ENCODE data around the gene ASB6.
"Not testable (repeated sequence)": the region's sequence is repeated elsewhere in the genome, so short reads cannot be mapped to it uniquely, and the experiment has no call there.

The ASB6 gene

GRCh38 chr9:129606161-129607026 is 35.6 kb downstream of the ASB6 start:
- DNase-seq (ENCODE audit: low spot score): no peak

GRCh38 chr9:129604766-129605163 is 37.2 kb downstream of the ASB6 start:
- no peak for DNase-seq (ENCODE audit: low spot score)

DNA sequence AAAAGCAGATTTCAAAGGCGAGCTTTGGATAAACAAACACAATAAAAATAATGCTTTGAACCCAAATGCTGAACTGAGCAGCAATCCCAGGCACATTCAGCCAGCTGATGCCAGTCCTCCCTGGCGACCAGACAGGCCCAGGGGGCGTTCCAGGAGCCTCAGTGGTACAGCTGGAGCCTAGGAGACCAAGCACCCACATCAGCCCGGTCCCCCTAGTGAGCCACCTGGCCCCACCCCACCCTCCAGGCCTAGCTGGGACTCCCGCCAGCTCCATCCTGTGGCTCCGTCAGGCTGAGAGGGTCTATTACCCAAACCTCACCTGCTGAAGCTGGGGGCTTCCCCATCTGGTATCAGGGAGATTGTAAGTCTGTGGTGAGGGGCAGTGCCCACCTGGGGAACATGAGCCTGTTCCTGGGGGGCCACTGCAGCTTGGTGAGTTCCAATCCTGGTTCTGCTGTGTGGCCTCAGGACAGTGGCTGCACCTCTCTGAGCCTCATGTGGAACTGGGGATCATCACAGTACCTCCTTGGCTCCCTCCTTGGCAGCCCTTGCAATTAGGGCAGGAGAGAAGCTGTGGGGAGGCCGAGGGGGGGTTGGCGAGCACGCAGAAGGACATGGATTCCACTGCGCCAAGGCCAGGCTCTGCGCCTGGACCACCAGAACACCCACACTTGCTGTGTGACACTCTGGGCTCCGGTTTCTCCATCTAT is 37.7 kb downstream of the ASB6 start:
- DNase-seq (ENCODE audit: low spot score): no peak

DNA sequence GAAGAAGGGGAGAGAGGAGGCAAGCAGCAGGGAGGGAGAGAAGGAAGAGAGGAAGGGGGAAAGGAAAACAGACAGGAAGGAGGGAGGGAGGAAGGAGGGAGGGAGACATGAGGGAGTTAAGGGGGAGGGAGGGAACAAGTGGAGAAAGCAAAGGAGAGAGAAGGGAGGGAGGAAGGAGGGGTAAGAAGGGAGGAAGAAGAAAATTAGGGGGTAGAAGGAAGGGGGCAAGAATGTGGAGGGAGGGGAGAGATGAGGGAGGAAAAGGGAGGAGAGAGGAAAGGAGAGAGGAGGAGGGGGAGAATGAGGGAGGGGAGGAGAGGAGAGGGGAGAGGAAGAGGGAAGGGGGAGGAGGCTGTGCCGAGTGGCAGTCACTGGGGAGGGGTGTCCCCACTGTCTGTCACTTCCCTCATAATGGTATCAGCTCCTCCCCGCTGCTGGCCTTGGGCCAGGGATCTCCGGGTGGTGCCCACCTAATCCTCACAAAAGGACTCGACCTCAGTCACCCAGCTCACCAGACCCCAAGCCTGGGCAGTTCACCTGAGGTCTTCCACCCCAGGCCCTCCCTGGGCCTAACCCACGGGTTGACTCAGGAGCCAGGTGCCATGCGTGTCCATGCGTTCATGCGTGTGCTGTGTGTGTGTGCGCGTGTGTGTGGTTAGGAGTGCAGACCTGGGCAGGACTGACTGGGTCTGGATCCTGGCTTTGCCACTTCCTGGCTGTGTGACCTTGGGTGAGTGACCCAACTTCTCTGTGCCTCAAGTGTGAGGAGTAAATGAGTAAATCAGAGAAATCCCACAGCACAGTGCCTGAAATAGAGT is 39.1 kb downstream of the ASB6 start:
- DNase-seq (ENCODE audit: low spot score): no peak

DNA sequence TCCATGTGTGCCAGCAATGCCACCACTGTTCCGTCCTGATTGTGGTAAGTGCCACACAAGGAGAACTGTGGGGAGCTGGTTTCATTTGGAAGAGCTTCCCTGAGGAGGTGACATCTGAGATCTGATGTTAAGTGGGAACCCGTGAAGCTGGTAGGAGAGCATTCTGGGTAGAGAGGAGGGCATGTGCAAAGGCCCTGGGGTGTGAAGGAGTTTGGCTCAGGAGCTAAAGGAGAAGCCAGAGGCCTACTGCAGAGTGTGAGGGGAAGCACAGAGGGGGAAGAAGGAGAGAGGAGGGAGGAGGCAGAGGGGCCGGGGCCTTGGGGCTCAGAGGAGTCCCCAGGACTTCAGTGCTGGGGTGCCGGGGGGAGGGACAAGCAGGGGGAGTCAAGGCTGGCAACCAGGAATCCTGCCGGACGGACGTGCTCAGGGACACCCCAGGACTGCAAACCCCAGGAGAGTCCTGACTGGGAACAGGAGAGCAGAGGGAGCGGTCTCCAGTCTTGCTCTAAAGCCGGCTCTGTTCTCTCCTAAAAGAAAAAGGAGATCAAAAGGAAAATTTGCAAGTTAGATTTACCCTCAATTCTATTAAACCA is 40.8 kb downstream of the ASB6 start:
- no peak for DNase-seq (ENCODE audit: low spot score)

DNA sequence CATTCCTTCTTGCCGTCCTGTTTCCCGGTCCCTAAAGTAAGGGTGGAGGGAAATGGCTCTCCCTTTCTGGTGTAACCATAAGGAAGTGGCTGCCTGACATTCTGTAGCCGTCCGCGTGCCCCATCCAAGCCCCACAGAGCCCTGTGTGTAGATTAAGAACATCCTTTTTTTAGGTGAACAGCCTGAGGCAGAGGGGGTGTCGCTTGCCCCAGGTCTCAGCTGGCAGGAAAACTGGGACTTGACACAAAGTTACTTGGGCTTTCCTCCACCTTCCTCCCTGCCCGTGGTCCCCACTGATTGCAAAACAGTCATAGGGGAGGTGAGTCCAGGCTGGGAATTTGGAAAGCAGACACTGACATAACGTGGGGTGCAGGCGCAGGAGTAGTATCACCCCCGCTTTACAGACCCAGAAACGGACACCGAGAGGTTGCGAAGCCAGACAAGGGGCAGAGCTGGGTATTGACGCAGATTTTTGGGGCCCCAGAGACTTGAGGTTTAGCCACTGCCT is 43.8 kb downstream of the ASB6 start:
- no peak for DNase-seq (ENCODE audit: low spot score)

DNA sequence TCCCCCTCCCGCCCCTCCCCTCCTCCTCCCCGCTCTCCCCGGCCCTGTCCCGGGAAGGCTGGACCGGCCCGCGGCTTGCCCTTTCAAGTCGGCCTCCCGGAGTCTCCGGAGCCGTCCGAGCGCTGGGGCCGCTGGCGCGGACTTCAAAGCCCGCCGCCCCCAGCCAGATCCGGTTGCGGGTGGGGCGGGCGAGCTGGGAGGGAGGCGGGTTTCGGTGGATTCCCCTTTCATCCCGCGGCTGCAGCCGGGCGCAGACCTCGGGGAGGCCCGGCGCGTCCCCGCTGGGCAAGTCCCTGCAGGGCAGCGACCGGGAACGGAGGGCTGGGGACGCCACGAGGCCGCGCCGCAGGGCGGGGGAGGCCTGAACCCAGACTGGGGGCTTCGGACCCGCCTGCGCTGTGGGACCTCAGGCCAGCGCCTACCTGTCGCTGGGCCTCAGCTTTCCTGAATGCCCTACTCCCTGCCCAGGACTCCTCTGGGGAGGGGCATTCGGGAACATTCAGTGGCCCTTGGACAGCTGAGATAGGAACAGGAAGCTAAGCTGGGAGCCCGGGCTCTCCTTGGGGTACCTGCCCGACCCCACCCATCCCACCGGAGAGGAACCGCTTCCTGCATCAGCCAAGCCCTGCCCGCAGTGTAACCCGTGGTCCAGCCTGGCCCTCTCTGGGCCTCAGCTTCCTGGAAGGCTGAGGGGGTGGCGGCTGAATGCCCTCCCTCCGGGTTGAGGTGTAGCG is 44.4 kb downstream of the ASB6 start:
- no peak for DNase-seq (ENCODE audit: low spot score)

DNA sequence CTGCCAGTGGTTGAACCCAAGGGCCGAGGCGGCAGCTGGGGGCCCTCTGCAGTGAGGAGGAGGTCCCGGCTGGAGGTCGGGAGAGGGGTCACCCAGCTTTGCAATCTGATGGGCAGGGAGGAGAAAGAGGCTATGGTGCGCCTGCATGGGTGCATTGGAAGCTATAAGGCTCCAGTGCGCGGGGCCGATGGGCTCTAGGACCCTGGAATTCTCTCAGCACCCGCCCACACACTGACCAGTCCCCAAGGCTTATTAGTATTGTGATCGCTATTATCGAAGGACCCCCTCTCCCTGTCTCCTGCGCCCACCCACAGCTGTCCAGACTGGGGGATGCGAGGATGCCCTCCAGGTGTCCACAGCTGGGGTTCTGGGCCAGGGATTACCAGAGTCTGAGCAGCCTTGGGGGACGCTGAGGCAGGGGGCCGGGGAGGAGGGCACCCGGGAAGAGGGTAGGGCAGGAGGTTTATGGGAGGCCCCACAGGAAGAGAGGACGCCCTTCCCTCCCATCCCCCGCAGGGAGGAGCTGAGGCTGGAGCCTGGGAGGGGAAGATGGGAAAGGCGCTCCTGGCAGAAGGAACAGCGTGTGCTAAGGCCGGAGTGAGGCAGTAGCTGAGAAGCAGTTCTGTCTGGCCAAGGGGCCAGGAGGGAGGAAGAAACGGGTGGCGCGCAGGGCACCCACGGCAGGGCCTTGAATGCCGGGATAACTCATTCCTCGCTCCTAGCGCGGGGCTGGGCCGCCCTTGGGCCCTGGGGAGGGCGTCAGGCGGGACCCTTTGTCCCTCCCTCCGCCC is 45.2 kb downstream of the ASB6 start:
- no peak for DNase-seq (ENCODE audit: low spot score)

- DNase-seq (ENCODE audit: low spot score): no peak
These were observed 45.9 kb downstream of the ASB6 start for GRCh38 chr9:129595903-129596540.

GRCh38 chr9:129595311-129595741 is 46.6 kb downstream of the ASB6 start:
- no peak for DNase-seq (ENCODE audit: low spot score)

GRCh38 chr9:129594632-129595031 is 47.3 kb downstream of the ASB6 start:
- DNase-seq (ENCODE audit: low spot score): no peak

DNA sequence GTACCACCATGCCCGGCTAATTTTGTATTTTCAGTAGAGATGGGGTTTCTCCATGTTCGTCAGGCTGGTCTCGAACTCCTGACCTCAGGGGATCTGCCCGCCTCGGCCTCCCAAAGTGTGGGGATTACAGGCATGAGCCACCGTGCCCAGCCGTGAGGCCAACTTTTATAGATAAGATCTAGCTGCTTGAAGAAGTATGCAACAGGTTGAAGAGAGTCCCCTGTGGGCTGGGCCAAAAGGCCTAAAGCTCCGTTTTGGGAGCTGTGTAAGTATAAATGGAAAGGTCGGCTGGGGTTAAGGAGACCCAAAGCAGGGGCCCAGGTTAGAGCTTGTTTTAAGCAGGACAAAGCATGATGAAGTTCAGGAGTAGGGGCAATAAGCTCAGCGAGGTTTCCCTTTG is 49.2 kb downstream of the ASB6 start:
- DNase-seq (ENCODE audit: low spot score): not testable (repeated sequence)

GRCh38 chr9:129591916-129592315 is 50.0 kb downstream of the ASB6 start:
- DNase-seq (ENCODE audit: low spot score): no peak

DNA sequence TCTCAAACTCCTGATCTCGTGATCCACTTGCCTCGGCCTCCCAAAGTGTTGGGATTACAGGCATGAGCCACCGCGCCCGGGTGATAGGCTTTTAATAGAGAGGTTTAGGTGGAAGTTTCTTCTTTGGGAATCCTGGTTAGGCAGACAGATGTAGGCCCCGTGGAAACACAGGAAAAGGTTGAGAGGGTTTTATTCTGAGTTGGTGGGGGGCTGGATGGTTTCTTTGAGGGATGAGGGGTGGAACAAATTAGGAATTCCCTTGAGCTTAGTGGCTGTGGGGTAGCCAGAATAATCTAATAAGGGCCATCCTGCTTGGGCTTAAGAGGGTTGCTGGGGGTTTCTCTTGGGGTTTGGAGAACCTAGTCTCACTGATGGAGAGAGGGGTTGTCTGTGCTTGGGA is 51.5 kb downstream of the ASB6 start:
- no peak for DNase-seq (ENCODE audit: low spot score)

- no peak for DNase-seq (ENCODE audit: low spot score)
These were observed 54.3 kb downstream of the ASB6 start for GRCh38 chr9:129587487-129588262.

DNA sequence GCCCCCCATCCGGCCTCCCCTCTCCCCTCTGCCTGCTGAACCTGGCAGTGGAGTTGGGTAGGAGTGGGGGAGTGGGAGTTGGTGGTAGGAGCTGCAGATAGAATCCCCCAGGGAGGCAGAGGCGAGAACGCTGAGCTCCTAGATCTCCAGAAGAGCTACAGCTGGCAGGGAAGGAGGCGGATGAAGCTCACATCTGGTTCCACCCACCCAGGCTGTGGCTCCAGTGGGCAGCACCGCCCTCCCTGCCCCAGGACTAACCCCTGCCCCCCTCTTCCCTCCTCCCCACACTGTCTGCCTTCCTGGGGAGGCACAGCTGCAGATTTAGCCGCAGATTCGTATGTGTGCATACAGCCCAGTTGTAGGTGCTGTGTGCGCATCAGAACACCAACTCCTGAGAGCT is 55.3 kb downstream of the ASB6 start:
- DNase-seq (ENCODE audit: low spot score): no peak

GRCh38 chr9:129586245-129586644 is 55.7 kb downstream of the ASB6 start:
- no peak for DNase-seq (ENCODE audit: low spot score)

DNA sequence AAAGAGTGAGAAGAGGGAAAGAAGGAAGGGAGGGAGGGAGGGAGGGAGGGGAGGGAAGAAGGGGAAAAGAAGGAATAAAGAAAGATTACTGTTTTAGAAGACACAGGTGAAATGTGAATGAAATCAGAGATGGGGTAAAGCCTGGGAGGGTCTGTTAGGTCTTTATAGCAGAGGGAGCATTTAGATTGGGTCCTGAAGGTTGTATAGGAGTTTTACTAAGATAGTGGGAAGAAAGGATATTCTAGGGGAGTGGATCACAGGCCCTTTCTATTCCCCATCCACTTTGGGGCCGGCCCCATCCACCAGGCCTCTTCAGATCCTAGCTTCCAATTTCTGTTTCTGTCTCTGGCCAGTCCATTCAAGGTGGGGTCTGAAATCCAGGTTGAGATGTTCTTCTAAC is 56.6 kb downstream of the ASB6 start:
- no peak for DNase-seq (ENCODE audit: low spot score)
